DMS53 treated with DMSO at 0.1 percent for 48 hours (cell line): Measurements from ENCODE around the gene DNAAF9.

ENCODE experiments used
- DNase-seq: peaks from one replicate; lab custom pipeline; 2025; ENCODE audit not compliant: unreplicated experiment; lab: John Stamatoyannopoulos, UW

The DNAAF9 gene

DNA sequence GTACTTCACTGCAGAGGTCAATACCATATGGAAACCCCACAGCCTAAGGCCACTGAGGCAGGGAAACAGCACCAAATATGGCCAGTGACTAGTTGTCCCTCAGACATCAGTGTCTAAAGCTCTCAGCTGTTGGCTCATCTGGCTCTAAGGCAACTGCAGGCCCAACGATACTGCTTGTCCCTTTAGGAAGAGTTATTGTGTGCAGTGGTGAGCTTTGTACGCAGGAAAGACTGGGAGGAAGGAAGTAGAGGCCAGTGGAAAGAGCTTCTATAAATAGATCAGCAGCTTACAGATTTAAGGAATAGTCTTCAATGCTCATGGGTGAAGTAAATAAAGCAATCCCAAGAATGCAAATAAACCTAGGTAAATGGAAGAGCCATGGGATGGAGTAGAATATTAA is 29.3 kb downstream of the DNAAF9 start:
- DNase-seq, result no peak

DNA sequence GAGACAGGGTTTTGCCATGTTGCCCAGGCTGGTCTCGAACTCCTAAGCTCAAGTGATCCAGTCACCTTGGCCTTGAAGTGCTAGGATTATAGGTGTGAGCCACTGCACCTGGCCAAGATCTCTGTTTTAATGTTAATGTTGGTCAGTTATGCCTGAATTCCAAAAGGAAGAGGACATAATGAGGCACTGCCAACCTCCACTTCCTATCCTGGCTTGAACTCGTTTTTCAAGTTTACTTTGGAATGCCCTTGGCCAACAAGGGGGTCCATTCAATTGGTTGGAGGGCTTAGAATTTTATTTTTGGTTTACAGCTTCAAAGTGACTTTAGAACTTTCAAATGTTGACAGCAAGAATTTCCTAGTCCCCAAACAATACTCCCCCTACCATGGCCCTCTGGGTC is 29.8 kb downstream of the DNAAF9 start:
- DNase-seq, result no peak

DNA sequence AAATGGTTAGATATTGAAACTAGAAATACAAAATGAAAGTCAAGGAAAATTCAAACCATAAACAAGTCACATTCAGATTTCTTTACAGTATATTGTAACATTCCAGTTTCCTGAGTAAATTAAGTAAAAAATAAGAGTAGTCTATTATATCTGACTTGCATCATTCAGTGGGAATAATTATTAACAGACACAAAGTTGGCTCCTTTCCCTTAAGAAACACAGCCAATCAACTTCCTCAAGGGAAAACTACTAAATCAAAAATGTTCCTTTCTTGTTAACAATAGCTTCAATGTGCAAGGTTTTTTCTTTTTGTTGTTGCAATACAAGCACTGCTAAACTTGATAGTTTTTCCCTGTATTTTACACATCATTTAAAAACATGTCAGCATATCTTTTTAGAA is 33.2 kb downstream of the DNAAF9 start:
- no peak for DNase-seq

DNA sequence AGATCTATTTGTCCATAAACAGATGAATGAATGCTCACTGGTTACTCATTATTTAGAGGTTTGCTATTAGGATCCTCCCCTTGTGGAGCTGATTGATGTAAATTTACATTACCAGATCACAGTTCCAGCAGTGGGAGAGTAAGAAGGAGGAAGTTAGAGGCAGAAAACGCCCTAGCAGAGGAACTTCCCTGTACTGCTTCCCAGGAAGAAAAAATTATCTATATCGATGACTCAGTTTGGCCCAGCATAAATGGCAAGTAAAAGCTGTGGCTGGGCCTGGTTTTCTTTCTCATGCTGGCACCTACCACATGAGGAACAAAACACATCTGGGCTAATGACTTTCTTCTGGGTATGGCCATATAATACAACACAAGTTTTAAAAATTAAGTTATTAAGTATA is 35.7 kb downstream of the DNAAF9 start:
- DNase-seq, result no peak

DNA sequence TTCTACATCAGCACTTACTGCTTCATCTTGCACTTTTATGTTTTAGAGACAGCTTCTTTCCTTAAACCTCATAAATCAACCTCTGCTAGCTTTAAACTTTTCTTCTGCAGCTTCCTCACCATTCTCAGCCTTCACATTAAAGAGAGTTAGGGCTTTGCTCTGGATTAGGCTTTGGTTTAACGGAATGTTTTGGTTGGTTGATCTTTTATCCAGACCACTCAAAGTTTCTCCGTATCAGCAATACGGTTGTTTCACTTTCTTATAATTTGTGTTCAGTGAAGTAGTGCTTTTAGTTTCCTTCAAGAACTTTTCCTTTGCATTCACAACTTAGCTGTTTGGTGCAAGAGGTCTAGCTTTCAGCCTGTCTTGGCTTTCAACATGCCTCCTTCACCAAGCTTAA is 40.4 kb downstream of the DNAAF9 start:
- DNase-seq, result no peak

DNA sequence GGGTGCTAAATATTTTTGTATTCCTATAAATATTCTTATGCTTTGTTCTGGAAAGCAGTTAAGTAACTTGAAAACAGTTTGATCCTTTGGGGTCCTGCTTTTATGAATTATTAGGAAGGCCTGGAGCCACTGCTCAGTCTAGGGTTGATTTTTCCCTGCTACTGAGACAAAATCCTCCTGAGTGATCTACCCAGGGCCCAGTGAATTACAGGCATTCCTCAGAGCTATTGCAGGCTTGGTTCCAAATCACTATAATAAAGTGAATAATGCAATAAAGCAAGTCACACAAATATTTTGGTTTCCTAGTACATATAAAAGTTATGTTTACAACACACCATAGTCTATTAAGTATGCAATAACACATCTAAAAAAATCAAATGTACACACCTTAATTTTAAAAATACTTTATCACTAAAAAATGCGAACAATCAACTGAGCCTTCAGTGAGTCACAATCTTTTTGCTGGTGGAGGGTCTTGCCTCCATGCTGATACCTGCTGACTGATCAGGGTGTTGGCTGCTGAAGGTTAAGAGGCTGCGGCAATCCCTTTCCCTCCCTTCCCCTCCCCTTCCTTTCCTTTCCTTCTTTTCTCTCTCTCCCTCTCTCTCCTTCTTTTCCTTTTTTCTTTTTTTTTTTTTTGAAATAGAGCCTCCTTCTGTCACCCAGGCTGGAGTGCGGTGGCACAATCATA is 43.0 kb downstream of the DNAAF9 start:
- no peak for DNase-seq

DNA sequence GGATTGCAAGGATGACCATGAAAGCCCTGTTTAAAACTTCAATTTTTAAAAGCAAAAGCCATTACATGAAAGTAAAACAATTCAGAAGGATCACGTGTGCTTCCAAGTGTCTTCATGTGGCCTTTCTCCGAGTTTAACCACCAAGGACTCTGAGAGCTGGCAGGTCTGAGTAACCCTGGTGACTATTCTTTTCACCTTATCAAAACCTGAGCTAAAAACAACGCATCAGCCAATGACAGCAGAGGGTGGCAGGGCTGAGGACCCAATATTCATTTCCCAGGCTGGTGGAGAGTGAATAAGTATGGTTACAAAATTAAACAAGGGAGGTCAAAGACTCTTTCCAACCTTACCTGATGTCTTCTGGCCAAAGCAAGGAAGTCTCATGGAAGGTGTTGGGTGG is 46.7 kb downstream of the DNAAF9 start:
- DNase-seq, result no peak

DNA sequence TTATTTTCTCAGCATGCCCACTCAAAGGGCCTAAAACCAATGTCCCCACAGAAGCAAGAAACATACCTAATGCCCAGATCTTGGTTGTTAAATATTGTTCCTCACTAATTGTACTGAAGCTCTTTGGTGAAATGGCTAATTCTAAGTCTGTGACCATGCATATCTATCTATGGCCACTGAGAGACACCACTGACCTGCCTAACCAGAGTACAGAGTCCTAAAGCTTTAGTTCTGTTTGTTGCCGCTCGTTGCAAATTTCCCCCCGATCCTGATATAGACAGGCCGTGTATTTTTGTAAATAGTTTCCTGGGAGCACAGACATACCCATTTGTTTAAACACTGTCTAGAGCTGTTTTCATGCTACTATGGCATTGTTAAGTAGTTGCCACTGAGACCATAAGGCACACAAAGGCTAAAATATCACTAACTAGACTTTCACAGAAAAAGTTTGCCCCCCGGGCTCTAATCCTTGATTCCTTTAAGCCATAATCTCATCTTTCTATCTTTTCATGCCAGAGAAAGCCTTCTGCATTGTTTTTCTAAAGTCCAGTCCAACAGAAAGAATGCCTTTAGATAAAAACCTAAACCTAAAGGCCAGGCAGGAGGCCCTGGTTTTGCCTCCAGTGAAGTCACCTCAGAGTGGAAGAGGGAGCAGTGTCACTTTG is 48.7 kb downstream of the DNAAF9 start:
- DNase-seq, result no peak
